ENCODE measurements around the gene SLC35B2. TPM values are rescaled to one million over a fixed set of nuclear protein-coding genes. Genes with fewer than 3 reads are reported as not detected.

Gene SLC35B2
- total and polyA plus RNA-seq, 9 of the 15 experiments (the other 6 are each of a cell fraction or from before 2014, with no cell fraction given), result 14.5 to 59.1 (median 47.1) TPM

DNA sequence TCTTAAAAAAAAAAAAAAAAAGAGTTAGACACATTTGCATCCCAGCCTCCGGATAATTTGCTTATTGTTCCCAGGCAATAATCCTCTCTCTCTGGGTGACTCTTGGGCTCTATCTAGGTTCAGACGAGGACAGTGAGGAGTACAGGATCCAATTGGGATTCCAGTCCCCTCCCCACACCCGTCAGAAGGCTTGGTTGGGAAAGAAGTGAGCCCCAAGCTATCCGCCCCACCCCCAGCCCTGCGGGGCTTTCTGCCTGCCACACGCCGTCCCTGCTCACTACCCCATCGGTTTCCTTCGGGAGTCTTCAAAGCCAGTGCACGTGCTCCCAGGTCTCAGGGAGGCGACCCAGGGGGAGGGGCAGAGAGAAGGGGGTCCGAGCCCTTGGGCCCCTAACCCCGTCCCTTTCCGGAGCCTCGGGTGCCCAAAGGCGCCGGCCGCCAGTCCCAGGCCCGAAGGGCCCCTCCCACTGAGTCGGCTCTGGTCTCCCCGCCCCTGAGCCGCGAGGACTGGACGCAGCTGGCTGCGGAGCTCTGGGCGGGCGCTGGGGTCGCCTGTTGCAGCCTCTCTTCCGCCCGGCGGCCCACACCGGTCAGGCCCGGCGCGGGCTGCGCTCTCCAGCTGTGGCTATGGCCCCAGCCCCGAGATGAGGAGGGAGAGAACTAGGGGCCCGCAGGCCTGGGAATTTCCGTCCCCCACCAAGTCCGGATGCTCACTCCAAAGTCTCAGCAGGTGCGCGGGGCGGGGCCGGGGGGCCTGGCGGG lies 38.1 kb downstream of the SLC35B2 start (continued):
- TF ChIP-seq, protein P1, sequence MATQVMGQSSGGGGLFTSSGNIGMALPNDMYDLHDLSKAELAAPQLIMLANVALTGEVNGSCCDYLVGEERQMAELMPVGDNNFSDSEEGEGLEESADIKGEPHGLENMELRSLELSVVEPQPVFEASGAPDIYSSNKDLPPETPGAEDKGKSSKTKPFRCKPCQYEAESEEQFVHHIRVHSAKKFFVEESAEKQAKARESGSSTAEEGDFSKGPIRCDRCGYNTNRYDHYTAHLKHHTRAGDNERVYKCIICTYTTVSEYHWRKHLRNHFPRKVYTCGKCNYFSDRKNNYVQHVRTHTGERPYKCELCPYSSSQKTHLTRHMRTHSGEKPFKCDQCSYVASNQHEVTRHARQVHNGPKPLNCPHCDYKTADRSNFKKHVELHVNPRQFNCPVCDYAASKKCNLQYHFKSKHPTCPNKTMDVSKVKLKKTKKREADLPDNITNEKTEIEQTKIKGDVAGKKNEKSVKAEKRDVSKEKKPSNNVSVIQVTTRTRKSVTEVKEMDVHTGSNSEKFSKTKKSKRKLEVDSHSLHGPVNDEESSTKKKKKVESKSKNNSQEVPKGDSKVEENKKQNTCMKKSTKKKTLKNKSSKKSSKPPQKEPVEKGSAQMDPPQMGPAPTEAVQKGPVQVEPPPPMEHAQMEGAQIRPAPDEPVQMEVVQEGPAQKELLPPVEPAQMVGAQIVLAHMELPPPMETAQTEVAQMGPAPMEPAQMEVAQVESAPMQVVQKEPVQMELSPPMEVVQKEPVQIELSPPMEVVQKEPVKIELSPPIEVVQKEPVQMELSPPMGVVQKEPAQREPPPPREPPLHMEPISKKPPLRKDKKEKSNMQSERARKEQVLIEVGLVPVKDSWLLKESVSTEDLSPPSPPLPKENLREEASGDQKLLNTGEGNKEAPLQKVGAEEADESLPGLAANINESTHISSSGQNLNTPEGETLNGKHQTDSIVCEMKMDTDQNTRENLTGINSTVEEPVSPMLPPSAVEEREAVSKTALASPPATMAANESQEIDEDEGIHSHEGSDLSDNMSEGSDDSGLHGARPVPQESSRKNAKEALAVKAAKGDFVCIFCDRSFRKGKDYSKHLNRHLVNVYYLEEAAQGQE (IDR thresholded peaks at IDR 0.05; ENCODE audit: borderline replicate concordance), result peak; percentile 99
- TF ChIP-seq, protein P1 (CRISPR knock-in tag; IDR thresholded peaks at IDR 0.05; ENCODE audit: low read depth), result no peak
- TF ChIP-seq ZNF124 (CRISPR knock-in tag; IDR thresholded peaks at IDR 0.05) (no peak), YY1 (IDR thresholded peaks at IDR 0.05; ENCODE audit: borderline replicate concordance in 1 of 3, control insufficient read depth in 1 of 3, extremely low read depth in 1 of 3, insufficient read depth in 3 of 3, insufficient read length in 1 of 3, insufficient replicate concordance in 2 of 3, low read depth in 1 of 3, low read length in 2 of 3) (peak in 2 of 3 experiments; percentile 23 to 39), PHB (CRISPR knock-in tag; IDR thresholded peaks at IDR 0.05) (no peak), POLR2H (tag; IDR thresholded peaks at IDR 0.05; ENCODE audit: low read depth) (no peak), ZNF12 (CRISPR knock-in tag; IDR thresholded peaks at IDR 0.05) (0 out of 2 replicates have a peak, but pooled peaks have one; percentile 61), ZNF766 (CRISPR knock-in tag; conservative IDR thresholded peaks at IDR 0.05) (no peak; the same call in 1 of the 2 replicates), BRF1 (IDR thresholded peaks at IDR 0.05; ENCODE audit: borderline replicate concordance, extremely low read depth, insufficient read length) (no peak), ZKSCAN8 (CRISPR knock-in tag; IDR thresholded peaks at IDR 0.05) (no peak)
- TF ChIP-seq, protein P2, sequence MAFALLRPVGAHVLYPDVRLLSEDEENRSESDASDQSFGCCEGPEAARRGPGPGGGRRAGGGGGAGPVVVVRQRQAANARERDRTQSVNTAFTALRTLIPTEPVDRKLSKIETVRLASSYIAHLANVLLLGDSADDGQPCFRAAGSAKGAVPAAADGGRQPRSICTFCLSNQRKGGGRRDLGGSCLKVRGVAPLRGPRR (CRISPR knock-in tag; IDR thresholded peaks at IDR 0.05), result 0 out of 2 replicates have a peak, but pooled peaks have one; percentile 3
- TF ChIP-seq, protein P3, sequence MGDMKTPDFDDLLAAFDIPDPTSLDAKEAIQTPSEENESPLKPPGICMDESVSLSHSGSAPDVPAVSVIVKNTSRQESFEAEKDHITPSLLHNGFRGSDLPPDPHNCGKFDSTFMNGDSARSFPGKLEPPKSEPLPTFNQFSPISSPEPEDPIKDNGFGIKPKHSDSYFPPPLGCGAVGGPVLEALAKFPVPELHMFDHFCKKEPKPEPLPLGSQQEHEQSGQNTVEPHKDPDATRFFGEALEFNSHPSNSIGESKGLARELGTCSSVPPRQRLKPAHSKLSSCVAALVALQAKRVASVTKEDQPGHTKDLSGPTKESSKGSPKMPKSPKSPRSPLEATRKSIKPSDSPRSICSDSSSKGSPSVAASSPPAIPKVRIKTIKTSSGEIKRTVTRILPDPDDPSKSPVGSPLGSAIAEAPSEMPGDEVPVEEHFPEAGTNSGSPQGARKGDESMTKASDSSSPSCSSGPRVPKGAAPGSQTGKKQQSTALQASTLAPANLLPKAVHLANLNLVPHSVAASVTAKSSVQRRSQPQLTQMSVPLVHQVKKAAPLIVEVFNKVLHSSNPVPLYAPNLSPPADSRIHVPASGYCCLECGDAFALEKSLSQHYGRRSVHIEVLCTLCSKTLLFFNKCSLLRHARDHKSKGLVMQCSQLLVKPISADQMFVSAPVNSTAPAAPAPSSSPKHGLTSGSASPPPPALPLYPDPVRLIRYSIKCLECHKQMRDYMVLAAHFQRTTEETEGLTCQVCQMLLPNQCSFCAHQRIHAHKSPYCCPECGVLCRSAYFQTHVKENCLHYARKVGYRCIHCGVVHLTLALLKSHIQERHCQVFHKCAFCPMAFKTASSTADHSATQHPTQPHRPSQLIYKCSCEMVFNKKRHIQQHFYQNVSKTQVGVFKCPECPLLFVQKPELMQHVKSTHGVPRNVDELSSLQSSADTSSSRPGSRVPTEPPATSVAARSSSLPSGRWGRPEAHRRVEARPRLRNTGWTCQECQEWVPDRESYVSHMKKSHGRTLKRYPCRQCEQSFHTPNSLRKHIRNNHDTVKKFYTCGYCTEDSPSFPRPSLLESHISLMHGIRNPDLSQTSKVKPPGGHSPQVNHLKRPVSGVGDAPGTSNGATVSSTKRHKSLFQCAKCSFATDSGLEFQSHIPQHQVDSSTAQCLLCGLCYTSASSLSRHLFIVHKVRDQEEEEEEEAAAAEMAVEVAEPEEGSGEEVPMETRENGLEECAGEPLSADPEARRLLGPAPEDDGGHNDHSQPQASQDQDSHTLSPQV (IDR thresholded peaks at IDR 0.05), result peak; percentile 88

All from K562 (cell line).